Natural killer cell treated with Interleukin-12 subunit alpha and Interleukin-12 subunit beta and Interleukin-15 and Interleukin-18, amount 100 ng/mL, for 72 hours (primary cell): ENCODE measurements around the gene CUEDC2. TPM values are rescaled to one million over a fixed set of nuclear protein-coding genes. Genes with fewer than 3 reads are reported as not detected.

ENCODE experiments used
- ATAC-seq, 2 donors: fragments of 150-1000 bp; cut with Tn5 transposase in 1 of 2; sonication (Bioruptor Pico), chemical (Tn5 transposase) in 1 of 2; 2 replicates each; pipeline ENCODE4 v1.10.0; 2021
- DNase-seq: peaks from one replicate; pipeline ENCODE4 v3.0.0; 2022; ENCODE audit warnings: low spot score
- H3K27ac Mint-ChIP-seq, 2 donors: 1 replicate in 1 of 2; 2 replicates in 1 of 2; pipeline ENCODE4 v1.8.0; 2022; ENCODE audit warnings: mixed read lengths in 2 of 2, mild to moderate bottlenecking in 1 of 2, moderate library complexity in 1 of 2
- H3K27me3 Mint-ChIP-seq, 2 donors: 1 replicate in 1 of 2; 2 replicates in 1 of 2; pipeline ENCODE4 v1.8.0; 2022; ENCODE audit warnings: mixed read lengths in 2 of 2
- H3K36me3 Mint-ChIP-seq: one replicate; pipeline ENCODE4 v1.8.0; 2022; ENCODE audit warnings: mixed read lengths
- H3K4me1 Mint-ChIP-seq, 2 donors: 1 replicate in 1 of 2; 2 replicates in 1 of 2; pipeline ENCODE4 v1.8.0; 2022; ENCODE audit warnings: low read depth in 2 of 2, mixed read lengths in 2 of 2, mild to moderate bottlenecking in 1 of 2
- H3K4me3 Mint-ChIP-seq: one replicate; pipeline ENCODE4 v1.8.0; 2022; ENCODE audit warnings: mixed read lengths
- H3K9me3 Mint-ChIP-seq: 2 replicates; pipeline ENCODE4 v1.8.0; 2022; ENCODE audit warnings: mixed read lengths
- total RNA-seq, 2 donors: library from RNA; stranded (reverse); gene quantifications; one replicate each; pipeline ENCODE4 v1.2.3, GENCODE V29; 2022

CUEDC2 gene
- total RNA-seq, 2 donors from 2014 or later = 39.8 to 58.5 TPM

DNA sequence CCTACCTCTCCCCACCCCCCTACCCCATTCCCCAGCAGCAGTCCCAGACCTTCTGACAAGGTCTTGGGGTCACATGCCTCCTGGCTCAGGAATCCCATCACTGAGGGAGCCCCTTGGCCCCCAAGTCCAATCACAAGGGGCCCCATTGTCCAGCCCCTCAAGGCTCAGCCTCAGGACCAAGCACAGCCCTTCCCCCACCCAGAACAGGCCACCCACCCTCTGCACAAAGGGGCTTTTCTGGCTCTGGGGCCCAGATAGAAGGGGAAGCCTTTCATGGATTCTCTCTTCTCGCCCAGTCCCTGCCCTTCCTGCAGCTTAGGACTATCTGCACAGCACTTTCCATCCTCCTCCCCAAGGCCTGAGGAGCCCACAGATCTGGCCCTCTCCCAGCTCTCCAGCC lies 6.9 kb downstream of the CUEDC2 start:
- Mint-ChIP-seq H3K4me1 (peaks cover 21 to 28% of the 10 kb centered on the region in 2 donors), H3K27me3 (no peaks in the 10 kb centered on the region), H3K36me3 (no peaks in the 10 kb centered on the region), H3K4me3 (no peak overlapping the region), H3K27ac (peak overlapping the region in 1 of 2 donors; percentile 59), H3K9me3 (no peaks in the 10 kb centered on the region)
- ATAC-seq (no peak), DNase-seq (no peak)

DNA sequence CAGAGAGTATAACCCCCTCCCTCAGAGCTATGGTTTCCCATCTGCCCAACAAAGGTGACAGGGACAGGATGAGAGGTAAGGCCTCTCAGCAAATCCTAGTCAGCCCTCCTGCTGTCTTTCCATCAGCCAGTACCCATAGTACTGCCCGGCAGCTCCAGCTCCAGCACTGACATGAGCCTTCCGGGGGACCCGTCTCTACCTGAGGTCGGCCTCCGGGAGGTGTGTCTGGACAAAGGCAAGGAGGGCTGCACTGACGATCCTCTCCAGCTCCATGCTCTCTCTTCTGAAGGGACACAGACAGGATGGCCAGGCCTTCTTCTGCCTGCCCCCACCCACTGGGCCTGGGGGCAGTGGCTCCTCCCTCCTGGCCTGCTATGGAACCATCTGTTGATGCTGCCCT lies 7.5 kb downstream of the CUEDC2 start:
- Mint-ChIP-seq H3K36me3 (no peaks in the 10 kb centered on the region), H3K27ac (no peak overlapping the region), H3K4me1 (peaks cover 25 to 30% of the 10 kb centered on the region in 2 donors), H3K27me3 (no peaks in the 10 kb centered on the region), H3K9me3 (no peaks in the 10 kb centered on the region), H3K4me3 (no peak overlapping the region)
- ATAC-seq = no peak
- DNase-seq = no peak

DNA sequence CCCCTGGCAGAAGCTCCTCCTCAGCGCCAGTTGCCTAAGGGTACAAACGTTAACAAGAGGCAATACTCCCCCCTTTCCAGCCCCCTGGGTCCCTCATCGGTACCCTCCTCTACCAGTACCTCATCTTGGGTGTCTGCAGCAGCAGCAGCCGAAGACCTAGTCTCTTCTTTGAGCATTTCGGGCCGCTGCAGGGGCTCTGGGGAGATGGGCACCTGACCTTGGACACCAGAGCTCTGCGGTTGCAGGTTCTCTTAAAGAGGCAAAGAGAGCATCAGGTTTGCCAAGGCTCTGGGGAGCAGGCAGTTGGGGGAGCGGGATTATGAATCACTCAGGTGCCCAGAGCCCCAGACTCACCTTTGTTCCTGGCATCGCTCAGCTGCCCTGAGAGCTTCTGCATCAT lies 8.2 kb downstream of the CUEDC2 start:
- H3K4me1 Mint-ChIP-seq = peaks cover 30 to 32% of the 10 kb centered on the region in 2 donors
- H3K27ac Mint-ChIP-seq = no peak overlapping the region
- no peaks in the 10 kb centered on the region for H3K27me3 Mint-ChIP-seq
- H3K36me3 Mint-ChIP-seq = no peaks in the 10 kb centered on the region
- ATAC-seq (no peak), DNase-seq (no peak)
- H3K9me3 Mint-ChIP-seq = no peaks in the 10 kb centered on the region
- H3K4me3 Mint-ChIP-seq = no peak overlapping the region

DNA sequence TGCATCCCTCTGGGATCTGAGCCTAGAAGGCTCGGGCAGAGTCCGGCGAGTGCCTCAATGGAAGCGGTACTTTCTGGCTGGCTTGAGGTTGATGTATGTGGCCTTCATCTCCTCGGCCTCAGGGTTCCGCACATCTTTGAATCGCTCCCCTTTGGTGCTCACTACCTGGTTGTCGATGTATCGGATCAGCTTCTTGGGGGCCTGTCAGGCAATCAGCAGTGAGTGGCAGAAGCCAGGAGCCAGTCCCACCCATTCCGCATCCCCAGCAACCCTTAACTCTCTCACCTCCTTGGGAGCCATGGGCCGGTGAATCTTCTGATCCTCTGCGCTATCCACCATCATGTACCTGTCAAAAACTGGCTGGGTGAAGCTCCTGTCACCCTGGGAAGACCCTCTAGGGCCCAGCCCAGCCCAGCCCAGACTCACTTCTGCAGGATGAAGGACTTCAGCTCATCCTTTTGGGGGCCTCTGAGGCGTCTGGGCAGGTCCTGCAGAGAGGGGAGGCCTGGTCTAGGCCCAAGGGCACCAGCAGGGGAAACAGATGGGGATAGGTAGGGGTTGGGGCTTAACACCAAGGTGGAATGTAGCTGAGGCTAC lies 8.9 kb downstream of the CUEDC2 start:
- Mint-ChIP-seq H3K27me3 (no peaks in the 10 kb centered on the region), H3K27ac (peak overlapping the region in 1 of 2 donors; percentile 91), H3K4me1 (peaks cover 30 to 36% of the 10 kb centered on the region in 2 donors), H3K9me3 (no peaks in the 10 kb centered on the region), H3K4me3 (peak overlapping the region; percentile 98), H3K36me3 (no peaks in the 10 kb centered on the region)
- no peak for ATAC-seq
- DNase-seq = no peak

DNA sequence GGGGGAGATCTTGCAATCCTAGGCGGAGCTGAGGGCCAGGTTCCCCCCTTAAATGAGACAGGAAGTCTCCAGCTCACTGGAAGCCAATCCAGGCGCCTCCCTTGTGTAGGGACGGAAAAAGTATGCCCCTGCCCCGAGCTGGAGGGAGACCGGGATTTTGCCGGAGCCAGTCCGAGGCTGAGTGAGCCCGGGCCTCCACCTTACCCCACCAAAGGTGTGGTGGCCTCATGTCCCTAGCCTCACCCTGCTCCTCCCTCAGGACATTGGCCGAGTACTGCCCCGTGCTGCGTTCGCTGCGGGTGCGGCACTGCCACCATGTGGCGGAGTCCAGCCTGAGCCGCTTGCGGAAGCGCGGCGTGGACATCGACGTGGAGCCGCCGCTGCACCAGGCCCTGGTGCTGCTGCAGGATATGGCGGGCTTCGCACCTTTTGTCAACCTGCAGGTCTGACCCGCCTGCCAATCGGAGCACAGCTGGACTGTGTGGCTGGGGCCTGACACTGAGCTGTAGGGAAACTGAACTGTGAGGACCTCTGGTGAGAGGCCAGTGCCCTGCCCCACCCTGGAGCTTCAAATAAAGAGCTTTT lies 9.7 kb downstream of the CUEDC2 start:
- H3K4me1 Mint-ChIP-seq = peaks cover 30 to 38% of the 10 kb centered on the region in 2 donors
- H3K36me3 Mint-ChIP-seq = no peaks in the 10 kb centered on the region
- H3K9me3 Mint-ChIP-seq = no peaks in the 10 kb centered on the region
- H3K4me3 Mint-ChIP-seq = peak overlapping the region; percentile 98
- peak; percentile 47 to 71 for ATAC-seq
- H3K27ac Mint-ChIP-seq = peak overlapping the region; percentile 62 to 91
- peaks cover 4 to 8% of the 10 kb centered on the region in 2 donors for H3K27me3 Mint-ChIP-seq
- peak; percentile 88 for DNase-seq

DNA sequence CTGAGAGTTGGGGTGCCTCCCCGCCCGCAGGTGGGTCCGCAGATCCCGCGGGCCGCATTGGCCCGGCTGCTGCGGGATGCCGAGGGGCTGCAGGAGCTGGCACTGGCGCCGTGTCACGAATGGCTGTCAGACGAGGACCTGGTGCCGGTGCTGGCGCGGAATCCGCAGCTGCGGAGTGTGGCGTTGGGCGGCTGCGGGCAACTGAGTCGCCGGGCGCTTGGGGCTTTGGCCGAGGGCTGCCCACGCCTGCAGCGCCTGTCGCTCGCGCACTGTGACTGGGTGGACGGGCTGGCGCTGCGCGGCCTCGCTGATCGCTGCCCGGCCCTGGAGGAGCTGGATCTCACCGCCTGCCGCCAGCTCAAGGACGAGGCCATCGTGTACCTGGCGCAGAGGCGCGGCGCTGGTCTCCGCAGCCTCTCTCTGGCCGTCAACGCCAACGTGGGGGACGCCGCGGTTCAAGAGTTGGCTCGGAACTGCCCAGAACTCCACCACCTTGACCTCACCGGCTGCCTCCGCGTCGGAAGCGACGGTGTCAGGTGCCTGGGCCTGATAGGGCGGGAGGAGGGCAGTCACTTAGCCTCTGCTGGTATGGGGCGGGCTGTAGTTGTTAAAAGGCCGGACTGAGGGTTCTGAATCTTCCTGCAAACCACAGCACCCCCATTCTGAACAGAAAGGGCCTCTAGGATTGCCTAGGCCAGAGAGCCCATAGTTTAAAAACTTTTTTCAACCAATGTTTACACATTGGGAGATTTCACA lies 10.4 kb downstream of the CUEDC2 start:
- no peaks in the 10 kb centered on the region for H3K36me3 Mint-ChIP-seq
- peak; percentile 1 to 6 for ATAC-seq

DNA sequence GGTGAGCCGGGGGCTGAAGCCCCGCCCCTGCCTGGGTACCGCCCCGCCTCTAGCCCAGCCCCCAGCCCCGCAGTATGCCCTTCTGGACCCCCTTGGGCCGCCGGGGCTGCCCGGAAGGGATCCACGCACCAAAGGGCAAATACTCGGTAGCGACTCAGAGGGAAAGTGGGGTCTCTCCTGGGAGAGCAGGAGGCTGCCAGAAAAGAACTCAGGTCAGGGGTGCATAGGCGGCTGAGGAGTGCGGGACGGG lies 10.9 kb downstream of the CUEDC2 start:
- H3K4me1 Mint-ChIP-seq = peaks cover 20 to 31% of the 10 kb centered on the region in 2 donors
- peak overlapping the region; percentile 91 to 99 for H3K27ac Mint-ChIP-seq
- H3K9me3 Mint-ChIP-seq = no peaks in the 10 kb centered on the region
- DNase-seq = no peak
- H3K27me3 Mint-ChIP-seq = peaks cover 9 to 15% of the 10 kb centered on the region in 2 donors
- ATAC-seq = no peak
- peak overlapping the region; percentile 98 for H3K4me3 Mint-ChIP-seq
- no peaks in the 10 kb centered on the region for H3K36me3 Mint-ChIP-seq

More for the DNA sequence above, 10.4 kb downstream of the CUEDC2 start:
- peak overlapping the region; percentile 62 to 91 for H3K27ac Mint-ChIP-seq
- peaks cover 24 to 31% of the 10 kb centered on the region in 2 donors for H3K4me1 Mint-ChIP-seq
- peak overlapping the region; percentile 98 for H3K4me3 Mint-ChIP-seq
- no peak for DNase-seq
- peaks cover 9 to 15% of the 10 kb centered on the region in 2 donors for H3K27me3 Mint-ChIP-seq
- H3K9me3 Mint-ChIP-seq = no peaks in the 10 kb centered on the region

DNA sequence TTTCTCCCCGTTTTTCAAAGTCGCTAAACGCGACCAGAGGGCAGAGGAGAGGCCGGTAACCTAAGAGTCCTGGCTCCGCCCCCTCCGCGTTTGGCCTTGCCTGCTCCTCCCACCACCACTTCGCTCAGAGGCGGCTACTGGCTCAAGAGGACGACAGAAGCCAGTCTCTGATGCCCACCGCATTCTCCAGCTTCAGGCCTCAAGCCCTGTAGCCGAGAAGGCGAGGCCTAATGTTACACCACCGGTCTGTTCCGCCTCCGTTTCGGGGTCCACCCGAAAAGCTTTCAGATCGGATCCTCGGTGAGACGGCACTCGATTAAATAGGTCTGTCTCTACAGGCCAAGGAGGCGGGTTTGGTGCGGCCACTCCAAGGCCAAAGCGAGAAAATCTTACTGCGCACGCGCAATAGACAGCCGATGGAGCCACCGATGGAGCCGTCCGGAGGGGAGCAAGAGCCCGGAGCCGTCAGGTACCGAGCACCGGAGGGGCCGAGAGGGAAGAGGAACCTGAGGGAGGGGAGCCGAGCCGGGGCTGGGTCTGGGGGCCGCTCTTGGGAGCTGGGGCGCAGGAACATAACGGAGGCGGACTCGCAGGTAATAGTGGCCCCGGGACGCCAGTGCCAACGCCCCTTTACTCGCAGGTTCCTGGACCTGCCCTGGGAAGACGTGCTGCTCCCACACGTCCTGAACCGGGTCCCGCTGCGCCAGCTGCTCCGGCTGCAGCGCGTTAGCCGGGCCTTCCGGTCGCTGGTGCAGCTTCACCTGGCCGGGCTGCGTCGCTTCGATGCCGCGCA lies 11.5 kb downstream of the CUEDC2 start, which contains the start of gene FBXL15:
TSS of gene FBXL15 (plus strand) at position 123 of the 793 bp plus-strand sequence. CDS start at position 417, 294 bp downstream.
- peak within 1 kb of the TSS; percentile 91 to 99 for H3K27ac Mint-ChIP-seq
- peak; percentile 91 to 92 for ATAC-seq

DNA sequence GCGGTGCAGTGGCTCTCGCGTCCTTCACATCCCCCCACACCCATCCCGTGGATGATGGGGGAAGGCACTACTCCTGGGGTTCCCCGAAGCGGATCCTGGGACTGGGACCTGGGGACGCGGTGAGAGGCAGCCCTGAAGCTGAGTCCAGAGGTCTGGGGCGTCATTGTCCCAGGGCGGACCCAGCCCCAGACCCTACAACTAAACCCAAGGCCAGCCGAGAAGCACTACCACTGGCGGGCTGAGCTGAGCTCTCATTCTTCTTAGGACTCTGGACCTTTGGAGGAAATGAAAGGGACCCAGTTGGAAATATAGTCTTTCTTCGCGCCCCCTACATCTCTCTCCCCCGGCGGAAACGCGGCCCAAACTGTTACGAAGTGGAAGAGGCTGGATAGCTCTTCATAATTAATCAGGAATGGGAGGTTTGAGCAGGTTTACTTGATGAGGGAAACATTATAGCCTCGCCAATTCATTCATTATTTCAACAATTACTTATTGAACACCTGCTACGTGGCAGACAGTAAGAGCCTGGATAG lies 12.1 kb downstream of the CUEDC2 start:
- Mint-ChIP-seq H3K27ac (peak overlapping the region; percentile 91 to 99), H3K4me1 (peaks cover 12 to 24% of the 10 kb centered on the region in 2 donors), H3K4me3 (peak overlapping the region; percentile 98), H3K27me3 (peaks cover 15 to 24% of the 10 kb centered on the region in 2 donors), H3K36me3 (no peaks in the 10 kb centered on the region), H3K9me3 (no peaks in the 10 kb centered on the region)
- no peak for ATAC-seq
- DNase-seq = no peak

More for the DNA sequence above, 11.5 kb downstream of the CUEDC2 start, which contains the start of gene FBXL15:
- H3K36me3 Mint-ChIP-seq = no peaks in the 10 kb centered on the region
- H3K4me1 Mint-ChIP-seq = peaks cover 15 to 26% of the 10 kb centered on the region in 2 donors
- peak within 1 kb of the TSS; percentile 98 for H3K4me3 Mint-ChIP-seq
- peak; percentile 98 for DNase-seq
- peaks cover 12 to 20% of the 10 kb centered on the region in 2 donors for H3K27me3 Mint-ChIP-seq
- no peaks in the 10 kb centered on the region for H3K9me3 Mint-ChIP-seq

DNA sequence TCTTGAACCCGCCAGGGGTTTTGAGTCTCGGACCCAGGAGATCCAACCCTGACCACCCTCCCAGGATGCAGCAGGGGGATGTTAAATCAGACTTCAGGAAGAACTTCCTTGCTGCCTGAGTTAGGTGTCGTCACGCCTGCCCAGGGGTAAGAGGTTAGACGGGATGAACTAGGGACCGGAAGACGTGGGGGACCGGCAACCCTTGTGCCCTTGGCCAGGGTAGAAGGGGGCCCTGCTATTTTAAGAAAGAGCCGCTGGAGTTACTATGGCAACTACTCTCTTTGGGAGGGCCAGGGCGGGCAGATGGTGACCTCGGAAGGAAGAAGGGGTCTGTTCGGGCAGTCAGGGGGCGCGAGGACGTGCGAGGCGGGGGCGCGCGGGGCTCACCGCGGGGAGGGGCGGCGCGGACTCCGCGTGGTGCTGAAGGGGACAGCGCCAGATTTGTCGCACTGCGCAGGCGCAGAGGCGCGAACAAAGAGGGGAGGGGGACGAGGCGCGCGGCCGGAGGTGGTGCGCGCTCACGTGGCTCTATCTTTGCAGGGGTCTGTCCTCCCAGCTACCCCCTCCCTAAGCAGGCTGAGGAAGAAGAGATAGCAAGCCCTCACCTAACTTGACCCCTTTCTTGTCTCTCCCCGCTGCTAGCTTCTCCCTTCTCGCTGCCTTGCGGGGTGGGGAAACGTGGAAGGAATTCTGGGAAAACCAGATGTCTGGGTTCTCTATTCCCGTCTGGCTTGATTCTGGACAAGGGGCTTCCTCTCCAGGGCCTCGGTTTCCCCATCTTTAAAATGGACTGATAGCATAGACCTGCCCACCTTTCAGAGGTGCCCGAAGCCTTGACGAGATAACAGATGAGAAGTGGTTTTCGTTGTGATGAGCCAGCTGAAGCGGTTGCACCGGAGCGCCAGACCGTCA lies 12.8 kb downstream of the CUEDC2 start:
- ATAC-seq (peak in 1 of 2 donors; percentile 26), DNase-seq (no peak)
- H3K9me3 Mint-ChIP-seq = no peaks in the 10 kb centered on the region
- H3K27me3 Mint-ChIP-seq = peaks cover 17 to 24% of the 10 kb centered on the region in 2 donors
- H3K4me3 Mint-ChIP-seq = peak overlapping the region; percentile 98
- H3K36me3 Mint-ChIP-seq = no peaks in the 10 kb centered on the region
- peaks cover 12 to 24% of the 10 kb centered on the region in 2 donors for H3K4me1 Mint-ChIP-seq
- peak overlapping the region; percentile 91 to 99 for H3K27ac Mint-ChIP-seq

DNA sequence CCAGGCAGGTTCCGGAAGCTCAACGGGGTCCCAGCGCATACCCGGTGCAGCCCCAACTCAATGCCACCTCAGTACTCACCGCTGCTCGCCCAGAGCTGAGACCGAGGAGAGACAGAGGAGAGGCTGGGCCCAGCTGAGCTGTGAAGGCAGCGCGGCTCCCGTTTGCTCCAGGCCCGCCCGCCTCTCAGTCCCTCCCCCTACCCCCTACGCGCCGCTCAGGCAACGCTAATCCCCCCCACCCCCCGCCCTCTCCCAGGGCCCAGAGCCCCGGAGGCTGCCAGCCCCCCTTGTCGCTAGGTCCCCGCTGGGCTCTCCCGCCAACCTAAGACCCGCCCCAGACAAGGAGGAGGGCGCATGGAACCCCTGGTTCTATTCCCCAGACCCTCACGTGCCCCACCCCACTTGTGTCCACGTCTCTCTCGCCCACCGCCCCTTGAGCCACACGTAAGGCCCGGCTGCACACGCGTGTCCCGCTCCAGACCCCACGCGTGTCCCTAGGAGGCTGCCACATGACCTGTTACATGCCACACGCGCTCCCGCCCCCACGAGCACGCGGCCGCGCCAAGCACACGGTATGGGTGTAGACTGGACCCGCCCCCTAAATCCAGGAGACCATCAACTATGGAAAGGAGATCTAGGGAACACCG lies 13.6 kb downstream of the CUEDC2 start, which contains the start of gene PSD:
TSS of gene PSD (minus strand) at position 164 of the 647 bp plus-strand sequence. CDS start 1,747 bp downstream, outside the sequence.
- Mint-ChIP-seq H3K4me1 (peaks cover 12 to 24% of the 10 kb centered on the region in 2 donors), H3K27ac (peak within 1 kb of the TSS in 1 of 2 donors; percentile 91), H3K9me3 (no peaks in the 10 kb centered on the region), H3K36me3 (no peaks in the 10 kb centered on the region), H3K4me3 (peak within 1 kb of the TSS; percentile 98), H3K27me3 (peaks cover 22 to 24% of the 10 kb centered on the region in 2 donors)
- no peak for ATAC-seq
- no peak for DNase-seq

DNA sequence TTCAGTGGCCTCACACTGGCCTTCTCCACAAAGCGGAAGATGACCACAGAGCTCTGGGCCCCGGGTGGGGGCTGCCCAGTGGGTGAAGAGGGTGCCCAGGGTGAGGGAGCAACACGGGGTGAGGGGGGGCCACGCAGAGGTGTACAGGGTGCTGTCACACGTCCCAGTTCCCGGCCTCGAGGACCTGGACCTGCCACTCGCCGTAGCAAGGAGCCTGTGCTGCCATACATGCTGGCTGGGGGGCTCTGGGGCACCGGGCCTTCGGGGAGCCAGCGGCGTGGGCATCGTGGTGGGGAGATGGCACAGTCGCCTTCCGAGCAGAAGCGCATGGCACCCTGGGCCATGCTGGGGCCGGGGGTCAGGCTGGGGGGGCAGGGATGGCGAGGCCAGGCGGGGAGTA lies 15.7 kb downstream of the CUEDC2 start:
- Mint-ChIP-seq H3K27ac (no peak overlapping the region), H3K36me3 (no peaks in the 10 kb centered on the region), H3K9me3 (no peaks in the 10 kb centered on the region), H3K4me3 (no peak overlapping the region), H3K4me1 (peaks cover 7 to 24% of the 10 kb centered on the region in 2 donors), H3K27me3 (peaks cover 28 to 29% of the 10 kb centered on the region in 2 donors)
- ATAC-seq = no peak
- no peak for DNase-seq
